ENCODE measurements around the gene SYNGAP1. TPM values are rescaled to one million over a fixed set of nuclear protein-coding genes. Genes with fewer than 3 reads are reported as not detected.

The SYNGAP1 gene
- total RNA-seq, 1 experiment from 2014 or later: 77.6 TPM

DNA sequence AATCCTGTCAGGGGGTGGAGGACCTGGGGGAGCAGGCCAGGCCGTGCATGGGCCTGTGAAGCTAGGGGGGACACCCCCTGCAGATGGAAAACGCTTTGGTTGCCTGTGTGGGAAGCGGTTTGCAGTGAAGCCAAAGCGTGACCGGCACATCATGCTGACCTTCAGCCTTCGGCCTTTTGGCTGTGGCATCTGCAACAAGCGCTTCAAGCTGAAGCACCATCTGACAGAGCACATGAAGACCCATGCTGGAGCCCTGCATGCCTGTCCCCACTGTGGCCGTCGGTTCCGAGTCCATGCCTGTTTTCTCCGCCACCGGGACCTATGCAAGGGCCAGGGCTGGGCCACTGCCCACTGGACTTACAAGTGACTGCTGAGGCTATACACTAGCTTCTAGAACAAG is 36.3 kb downstream of the SYNGAP1 start:
- POLR2A ChIA-PET (ENCODE audit: low non-redundant PET): no interaction called here
- CTCF ChIA-PET: no interaction called here

DNA sequence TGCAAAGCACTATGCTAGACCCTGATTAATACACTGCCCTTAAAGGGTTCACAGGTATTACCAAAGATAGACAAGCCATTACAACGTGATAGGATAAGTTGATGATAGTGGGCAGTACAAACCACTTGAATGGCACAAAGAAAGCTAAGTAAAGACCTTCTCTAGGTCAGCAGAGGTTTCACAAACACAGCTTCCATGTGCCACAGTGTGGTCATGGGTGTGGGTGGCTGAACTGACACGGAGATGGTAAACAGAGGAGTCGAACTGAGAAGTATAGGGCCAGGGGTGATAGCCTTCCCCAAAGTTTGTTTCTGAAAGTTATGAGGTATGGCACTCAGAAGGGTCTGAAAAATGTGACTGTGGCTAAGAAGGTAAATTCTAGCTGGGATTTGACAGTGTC is 38.8 kb downstream of the SYNGAP1 start:
- Histone ChIP-seq H3K9me3 (ENCODE audit: low read depth, low read length, poor library complexity, severe bottlenecking) (no peaks in the 10 kb centered on the region), H3K4me1 (ENCODE audit: insufficient read depth, low read length, poor library complexity, severe bottlenecking) (peaks cover 10% of the 10 kb centered on the region), H3K27ac (ENCODE audit: low read depth, low read length, poor library complexity, severe bottlenecking) (no peak overlapping the region), H3K27me3 (replicated peaks; ENCODE audit: insufficient read depth, low read depth, low read length, poor library complexity) (no peaks in the 10 kb centered on the region), H3K36me3 (ENCODE audit: insufficient read depth, low read length, poor library complexity, severe bottlenecking) (peaks cover 12% of the 10 kb centered on the region), H3K4me3 (ENCODE audit: low read depth, low read length, poor library complexity, severe bottlenecking) (no peak overlapping the region)
- ChIA-PET CTCF (no interaction called here), POLR2A (ENCODE audit: low non-redundant PET) (no interaction called here)
- no TSS peak for BruUV-seq (replicated peaks)
- TF ChIP-seq EZH2 (IDR thresholded peaks at IDR 0.05; ENCODE audit: borderline replicate concordance, low read depth, low read length, poor library complexity, severe bottlenecking): no peak
- TF ChIP-seq, protein P1, sequence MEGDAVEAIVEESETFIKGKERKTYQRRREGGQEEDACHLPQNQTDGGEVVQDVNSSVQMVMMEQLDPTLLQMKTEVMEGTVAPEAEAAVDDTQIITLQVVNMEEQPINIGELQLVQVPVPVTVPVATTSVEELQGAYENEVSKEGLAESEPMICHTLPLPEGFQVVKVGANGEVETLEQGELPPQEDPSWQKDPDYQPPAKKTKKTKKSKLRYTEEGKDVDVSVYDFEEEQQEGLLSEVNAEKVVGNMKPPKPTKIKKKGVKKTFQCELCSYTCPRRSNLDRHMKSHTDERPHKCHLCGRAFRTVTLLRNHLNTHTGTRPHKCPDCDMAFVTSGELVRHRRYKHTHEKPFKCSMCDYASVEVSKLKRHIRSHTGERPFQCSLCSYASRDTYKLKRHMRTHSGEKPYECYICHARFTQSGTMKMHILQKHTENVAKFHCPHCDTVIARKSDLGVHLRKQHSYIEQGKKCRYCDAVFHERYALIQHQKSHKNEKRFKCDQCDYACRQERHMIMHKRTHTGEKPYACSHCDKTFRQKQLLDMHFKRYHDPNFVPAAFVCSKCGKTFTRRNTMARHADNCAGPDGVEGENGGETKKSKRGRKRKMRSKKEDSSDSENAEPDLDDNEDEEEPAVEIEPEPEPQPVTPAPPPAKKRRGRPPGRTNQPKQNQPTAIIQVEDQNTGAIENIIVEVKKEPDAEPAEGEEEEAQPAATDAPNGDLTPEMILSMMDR (conservative IDR thresholded peaks at IDR 0.05; ENCODE audit: low read depth, low read length): no peak
- DNase-seq (ENCODE audit: low spot score): no peak
- intact Hi-C loops (cut with micrococcal nuclease; ENCODE audit: unreplicated experiment): no loop called here

More for the DNA sequence above, 36.3 kb downstream of the SYNGAP1 start:
- no TSS peak for BruUV-seq (replicated peaks)
- H3K36me3 ChIP-seq (ENCODE audit: insufficient read depth, low read length, poor library complexity, severe bottlenecking): peaks cover 14% of the 10 kb centered on the region
- TF ChIP-seq, protein P1 (conservative IDR thresholded peaks at IDR 0.05; ENCODE audit: low read depth, low read length): no peak
- no peak for TF ChIP-seq EZH2 (IDR thresholded peaks at IDR 0.05; ENCODE audit: borderline replicate concordance, low read depth, low read length, poor library complexity, severe bottlenecking)
- H3K4me1 ChIP-seq (ENCODE audit: insufficient read depth, low read length, poor library complexity, severe bottlenecking): peaks cover 17% of the 10 kb centered on the region
- H3K27ac ChIP-seq (ENCODE audit: low read depth, low read length, poor library complexity, severe bottlenecking): no peak overlapping the region
- no peaks in the 10 kb centered on the region for H3K9me3 ChIP-seq (ENCODE audit: low read depth, low read length, poor library complexity, severe bottlenecking)
- DNase-seq (ENCODE audit: low spot score): no peak
- no peak overlapping the region for H3K4me3 ChIP-seq (ENCODE audit: low read depth, low read length, poor library complexity, severe bottlenecking)
- intact Hi-C loops (cut with micrococcal nuclease; ENCODE audit: unreplicated experiment): no loop called here
- no peaks in the 10 kb centered on the region for H3K27me3 ChIP-seq (replicated peaks; ENCODE audit: insufficient read depth, low read depth, low read length, poor library complexity)

DNA sequence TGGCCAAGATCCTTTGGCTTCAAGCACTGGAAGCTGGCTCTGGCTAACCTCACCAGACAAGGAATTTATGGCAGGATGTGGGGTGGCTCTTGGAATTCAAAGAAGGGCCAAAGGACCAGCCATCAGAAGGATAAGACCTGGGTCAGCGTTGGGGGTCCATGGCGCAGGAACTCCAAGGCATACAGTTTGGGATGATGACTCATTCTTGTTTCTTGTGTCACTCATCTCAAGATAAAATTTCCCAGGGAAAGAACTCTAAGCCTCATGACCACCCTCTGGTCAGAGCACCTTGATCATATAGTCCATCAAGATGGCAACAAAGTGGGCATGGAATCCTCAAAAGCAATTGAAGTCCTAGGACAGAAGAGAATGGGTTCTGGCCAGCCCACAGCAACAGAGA is 39.4 kb downstream of the SYNGAP1 start:
- Histone ChIP-seq H3K9me3 (ENCODE audit: low read depth, low read length, poor library complexity, severe bottlenecking) (no peaks in the 10 kb centered on the region), H3K27ac (ENCODE audit: low read depth, low read length, poor library complexity, severe bottlenecking) (no peak overlapping the region), H3K27me3 (replicated peaks; ENCODE audit: insufficient read depth, low read depth, low read length, poor library complexity) (no peaks in the 10 kb centered on the region), H3K36me3 (ENCODE audit: insufficient read depth, low read length, poor library complexity, severe bottlenecking) (peaks cover 12% of the 10 kb centered on the region), H3K4me3 (ENCODE audit: low read depth, low read length, poor library complexity, severe bottlenecking) (no peak overlapping the region), H3K4me1 (ENCODE audit: insufficient read depth, low read length, poor library complexity, severe bottlenecking) (peaks cover 7% of the 10 kb centered on the region)
- TF ChIP-seq, protein P1 (conservative IDR thresholded peaks at IDR 0.05; ENCODE audit: low read depth, low read length): no peak
- TF ChIP-seq EZH2 (IDR thresholded peaks at IDR 0.05; ENCODE audit: borderline replicate concordance, low read depth, low read length, poor library complexity, severe bottlenecking): no peak
- ChIA-PET CTCF (no interaction called here), POLR2A (ENCODE audit: low non-redundant PET) (no interaction called here)
- intact Hi-C loops (cut with micrococcal nuclease; ENCODE audit: unreplicated experiment): no loop called here
- BruUV-seq (replicated peaks): no TSS peak
- no peak for DNase-seq (ENCODE audit: low spot score)

All from A673 (cell line).